NCI-H226 (cell line): ENCODE measurements around the gene PDCD10.

Experiments
- DNase-seq: peaks from one replicate; pipeline ENCODE4 v3.0.0-alpha.2; 2015

Gene PDCD10

GRCh38 chr3:167734498-167735232 is at the start of gene PDCD10:
Gene PDCD10, minus strand, starts transcription at chr3:167734892. Its CDS starts 14,735 bp downstream, at chr3:167720157.
- peak; percentile 93 for DNase-seq

- no peak for DNase-seq
These were observed 49.1 kb upstream of the PDCD10 start for GRCh38 chr3:167783781-167784180.

GRCh38 chr3:167780214-167780883 is 45.7 kb upstream of the PDCD10 start:
- no peak for DNase-seq

- DNase-seq: no peak
These were observed 42.7 kb upstream of the PDCD10 start for GRCh38 chr3:167777356-167777755.

GRCh38 chr3:167776066-167776685 is 41.5 kb upstream of the PDCD10 start:
- no peak for DNase-seq

- no peak for DNase-seq
These were observed 38.9 kb upstream of the PDCD10 start for GRCh38 chr3:167773584-167773983.

- DNase-seq: no peak
These were observed 38.3 kb upstream of the PDCD10 start for GRCh38 chr3:167772992-167773391.

GRCh38 chr3:167762296-167762695 is 27.6 kb upstream of the PDCD10 start:
- DNase-seq: no peak

GRCh38 chr3:167761302-167761701 is 26.6 kb upstream of the PDCD10 start:
- DNase-seq: no peak

- DNase-seq: no peak
These were observed 19.4 kb upstream of the PDCD10 start for GRCh38 chr3:167754049-167754448.

- no peak for DNase-seq
These were observed 15.7 kb upstream of the PDCD10 start for GRCh38 chr3:167750272-167750971.

- no peak for DNase-seq
These were observed 15.0 kb upstream of the PDCD10 start for GRCh38 chr3:167749728-167750127.

GRCh38 chr3:167749209-167749608 is 14.5 kb upstream of the PDCD10 start:
- no peak for DNase-seq

- no peak for DNase-seq
These were observed 9.1 kb upstream of the PDCD10 start for GRCh38 chr3:167743799-167744198.

- no peak for DNase-seq
These were observed 7.6 kb upstream of the PDCD10 start for GRCh38 chr3:167742338-167742737.

- no peak for DNase-seq
These were observed 6.4 kb upstream of the PDCD10 start for GRCh38 chr3:167740961-167741587.

- DNase-seq: no peak
These were observed 4.6 kb upstream of the PDCD10 start for GRCh38 chr3:167739190-167739810.

GRCh38 chr3:167738037-167738436 is 3.3 kb upstream of the PDCD10 start:
- no peak for DNase-seq

- DNase-seq: no peak
These were observed 2.3 kb upstream of the PDCD10 start for GRCh38 chr3:167736997-167737396.

- no peak for DNase-seq
These were observed 1.6 kb upstream of the PDCD10 start for GRCh38 chr3:167736264-167736787.

- DNase-seq: peak; percentile 74
These were observed 794 bp upstream of the PDCD10 start, which contains the start of gene SERPINI1 for GRCh38 chr3:167735233-167736138. Gene SERPINI1, plus strand, starts transcription at chr3:167735721. Its CDS starts 53,408 bp downstream, at chr3:167789129.
